Peyer's patch (tissue), 4 donors: Measurements from ENCODE around the gene RBM33. TPM values are rescaled to one million over a fixed set of nuclear protein-coding genes. Genes with fewer than 3 reads are reported as not detected.
A peak's percentile ranks its signal among the peaks of the same experiment; 100 is the strongest.

Source experiments
- DNase-seq, 3 donors: peaks; one replicate each; pipeline ENCODE4 v3.0.0-alpha.2; 2017 to 2019
- H3K27ac ChIP-seq, 4 donors: fragments of 200-600 bp; sonication (generic); one replicate each; pipeline ENCODE4 v1.5.1; 2016 to 2019
- H3K27me3 ChIP-seq, 2 donors: fragments of 200-600 bp; sonication (generic); one replicate each; pipeline ENCODE4 v1.5.1; 2019
- H3K36me3 ChIP-seq, 3 donors: fragments of 200-600 bp; sonication (generic); one replicate each; pipeline ENCODE4 v1.5.1; 2016 to 2019
- H3K4me1 ChIP-seq, 4 donors: fragments of 200-600 bp; sonication (generic); one replicate each; pipeline ENCODE4 v1.5.1; 2016 to 2019
- H3K4me3 ChIP-seq, 4 donors: fragments of 200-600 bp; sonication (generic); 1 replicate in 3 of 4; 2 replicates in 1 of 4; pipeline ENCODE4 v1.5.1; 2016 to 2019; ENCODE audit warnings: mild to moderate bottlenecking in 1 of 4
- H3K9me3 ChIP-seq, 4 donors: fragments of 200-600 bp; sonication (generic); one replicate each; pipeline ENCODE4 v1.5.1; 2016 to 2019; ENCODE audit warnings: mild to moderate bottlenecking in 1 of 4
- CTCF ChIP-seq, 6 experiments: fragments of 450-650 bp in 4 of 6; fragments of 200-600 bp in 2 of 6; sonication (generic) in 1 of 6; IDR thresholded peaks; one replicate each; pipeline ENCODE4 v1.5.1; 2017 to 2019; ENCODE audit warnings: antibody characterized with exemption in 6 of 6, mild to moderate bottlenecking in 3 of 6, moderate library complexity in 1 of 6
- POLR2A ChIP-seq, 2 donors: fragments of 450-650 bp; IDR thresholded peaks; one replicate each; pipeline ENCODE4 v1.5.1; 2017; ENCODE audit warnings: antibody characterized with exemption in 2 of 2, mild to moderate bottlenecking in 2 of 2, moderate library complexity in 2 of 2
- total RNA-seq, 4 donors: library from RNA; depleted of rRNA; stranded (reverse); fragments of >200 nt; gene quantifications; one replicate each; pipeline ENCODE4 v1.1.0, GENCODE V29; 2016

The RBM33 gene
- total RNA-seq, 4 donors from 2014 or later = 87.4 to 191 (median 123) TPM

- TF ChIP-seq POLR2A (IDR thresholded peaks at IDR 0.05) = no peak
- no peak for TF ChIP-seq CTCF (IDR thresholded peaks at IDR 0.05)
- no peak overlapping the region for H3K4me3 ChIP-seq
- DNase-seq = no peak
- no peaks in the 10 kb centered on the region for H3K27me3 ChIP-seq
- H3K36me3 ChIP-seq = peaks cover 0 to 4% (median 0%) of the 10 kb centered on the region in 3 donors
- peaks cover under 1 to 23% (median 8%) of the 10 kb centered on the region in 4 donors for H3K4me1 ChIP-seq
- H3K9me3 ChIP-seq = no peaks in the 10 kb centered on the region
- H3K27ac ChIP-seq = no peak overlapping the region
Measured at GRCh38 chr7:155755026-155755425, 110.6 kb downstream of the RBM33 start.

GRCh38 chr7:155756322-155756721 is 111.9 kb downstream of the RBM33 start:
- H3K9me3 ChIP-seq = no peaks in the 10 kb centered on the region
- H3K4me3 ChIP-seq = no peak overlapping the region
- no peaks in the 10 kb centered on the region for H3K27me3 ChIP-seq
- peaks cover 4 to 27% (median 8%) of the 10 kb centered on the region in 4 donors for H3K4me1 ChIP-seq
- H3K27ac ChIP-seq = peak overlapping the region in 1 of 4 donors; percentile 35
- no peak for DNase-seq
- peaks cover 0 to 4% (median 0%) of the 10 kb centered on the region in 3 donors for H3K36me3 ChIP-seq
- TF ChIP-seq CTCF (IDR thresholded peaks at IDR 0.05) (no peak), POLR2A (IDR thresholded peaks at IDR 0.05) (no peak)

GRCh38 chr7:155758348-155758747 is 113.9 kb downstream of the RBM33 start:
- DNase-seq = no peak
- peaks cover 0 to 4% (median 0%) of the 10 kb centered on the region in 3 donors for H3K36me3 ChIP-seq
- H3K4me3 ChIP-seq = no peak overlapping the region
- peaks cover 4 to 23% (median 5%) of the 10 kb centered on the region in 4 donors for H3K4me1 ChIP-seq
- no peak for TF ChIP-seq CTCF (IDR thresholded peaks at IDR 0.05)
- TF ChIP-seq POLR2A (IDR thresholded peaks at IDR 0.05) = no peak
- no peak overlapping the region for H3K27ac ChIP-seq
- H3K27me3 ChIP-seq = no peaks in the 10 kb centered on the region
- no peaks in the 10 kb centered on the region for H3K9me3 ChIP-seq

- Histone ChIP-seq H3K9me3 (no peaks in the 10 kb centered on the region), H3K36me3 (peaks cover 0 to 18% (median 0%) of the 10 kb centered on the region in 3 donors), H3K27me3 (no peaks in the 10 kb centered on the region), H3K27ac (peak overlapping the region in 1 of 4 donors; percentile 50), H3K4me3 (no peak overlapping the region), H3K4me1 (peaks cover 4 to 19% (median 5%) of the 10 kb centered on the region in 4 donors)
- TF ChIP-seq POLR2A (IDR thresholded peaks at IDR 0.05) (no peak), CTCF (IDR thresholded peaks at IDR 0.05) (no peak)
- DNase-seq = peak in 1 of 3 donors; percentile 79
Measured at GRCh38 chr7:155759740-155760430, 115.4 kb downstream of the RBM33 start.

GRCh38 chr7:155761162-155761561 is 116.7 kb downstream of the RBM33 start:
- no peak overlapping the region for H3K27ac ChIP-seq
- peaks cover 0 to 30% (median 0%) of the 10 kb centered on the region in 3 donors for H3K36me3 ChIP-seq
- TF ChIP-seq CTCF (IDR thresholded peaks at IDR 0.05) = no peak
- TF ChIP-seq POLR2A (IDR thresholded peaks at IDR 0.05) = no peak

More at GRCh38 chr7:155761162-155761561, 116.7 kb downstream of the RBM33 start:
- Histone ChIP-seq H3K27me3 (no peaks in the 10 kb centered on the region), H3K4me1 (peaks cover 4 to 14% (median 5%) of the 10 kb centered on the region in 4 donors), H3K9me3 (no peaks in the 10 kb centered on the region), H3K4me3 (no peak overlapping the region)
- no peak for DNase-seq
